Kidney glomerular epithelial cell (primary cell): ENCODE data around the gene PBXIP1.

Experiments used
- DNase-seq: peaks from one replicate; lab custom pipeline; 2025; lab: John Stamatoyannopoulos, UW

The PBXIP1 gene

DNA sequence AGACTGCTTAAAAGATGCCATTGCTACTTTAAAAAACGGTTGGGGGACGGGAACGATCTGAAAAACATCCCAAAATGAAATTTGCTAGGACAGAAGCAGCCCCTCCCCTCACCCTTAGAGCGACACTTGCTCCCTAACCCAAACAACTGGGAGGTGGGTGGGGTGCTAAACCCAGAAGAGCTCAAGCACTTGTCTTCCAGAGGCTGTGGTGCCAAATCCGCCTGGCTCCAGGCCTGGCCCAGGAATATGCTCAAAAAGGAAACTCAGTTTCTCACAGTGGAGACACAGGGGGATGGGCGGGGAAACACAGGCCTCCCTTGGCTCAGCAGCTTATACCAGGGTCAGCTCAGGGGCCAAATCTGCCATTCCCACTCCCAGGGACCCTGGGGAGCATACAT lies 644 bp upstream of the PBXIP1 start:
- DNase-seq = no peak

DNA sequence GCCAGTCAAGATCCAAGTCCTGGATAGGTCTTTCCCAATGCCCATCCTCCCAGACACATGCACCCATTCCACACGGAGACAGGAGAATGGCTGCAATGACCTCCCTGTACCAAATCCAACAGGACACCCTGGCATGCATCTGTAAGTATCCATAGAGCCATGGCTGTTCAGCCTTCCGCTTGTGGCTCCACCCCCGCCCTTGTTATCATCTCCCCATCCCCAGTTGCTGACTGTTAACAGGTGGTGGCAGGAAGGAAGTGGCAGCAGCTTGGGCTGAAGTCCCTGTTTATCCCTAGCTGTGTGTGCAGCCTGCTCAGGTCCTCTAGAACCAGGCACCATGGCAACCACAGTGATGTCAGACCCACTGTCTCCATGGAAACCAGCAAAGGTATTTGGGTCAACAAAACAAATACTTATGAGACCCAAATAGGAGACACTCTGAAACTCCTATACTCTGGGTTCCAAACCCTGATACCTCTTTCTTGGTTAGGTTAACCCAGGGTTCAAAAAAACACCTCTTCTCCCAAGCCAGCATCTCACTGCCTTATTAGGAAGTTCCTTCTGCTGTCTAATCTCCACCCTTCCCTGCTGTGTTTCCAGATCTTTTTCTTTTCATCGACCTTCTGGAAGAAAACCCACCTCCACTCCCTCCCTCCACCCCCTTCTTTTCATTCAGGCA lies 721 bp downstream of the PBXIP1 start:
- peak; percentile 21 for DNase-seq

DNA sequence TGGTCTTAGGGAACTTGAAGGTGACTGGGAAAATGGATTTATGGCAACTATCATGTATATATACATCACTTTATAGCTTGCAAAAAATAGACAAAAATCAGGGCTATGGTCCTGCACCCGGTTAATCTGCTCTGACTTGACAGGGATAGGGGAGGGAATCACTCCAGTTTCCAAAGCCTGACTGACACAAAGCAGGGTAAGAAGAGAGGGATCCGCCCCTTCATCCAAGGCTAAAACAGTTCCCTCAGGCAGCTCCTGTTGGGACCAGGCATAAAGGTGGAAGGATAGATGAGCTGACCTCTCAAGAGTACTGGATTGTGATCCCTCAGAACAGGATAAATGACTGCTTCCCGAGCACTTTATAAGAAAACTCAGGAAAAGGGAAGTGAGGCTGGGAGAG lies 1.4 kb downstream of the PBXIP1 start:
- DNase-seq = no peak

DNA sequence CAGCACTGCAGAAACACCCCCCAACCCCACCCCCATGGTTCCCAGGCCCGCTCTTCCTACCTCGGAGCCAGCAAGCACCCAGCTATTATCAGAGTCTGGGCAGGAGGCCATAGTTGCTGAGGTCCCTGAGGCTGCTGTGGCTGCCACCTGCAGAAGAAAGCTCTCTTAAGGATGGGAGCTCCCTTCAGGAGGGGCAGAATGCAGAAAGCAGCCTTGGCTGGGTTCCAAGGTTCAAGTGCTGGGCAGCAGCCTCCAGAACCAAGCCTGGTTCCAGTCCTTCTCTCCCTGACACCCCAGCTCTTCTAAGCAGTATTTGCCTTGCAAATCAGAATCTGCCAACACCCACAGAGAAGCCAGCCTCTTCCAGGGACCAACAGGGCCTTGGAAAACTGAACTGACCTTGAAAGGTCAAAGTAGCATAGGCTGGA lies 2.3 kb downstream of the PBXIP1 start:
- DNase-seq = no peak

DNA sequence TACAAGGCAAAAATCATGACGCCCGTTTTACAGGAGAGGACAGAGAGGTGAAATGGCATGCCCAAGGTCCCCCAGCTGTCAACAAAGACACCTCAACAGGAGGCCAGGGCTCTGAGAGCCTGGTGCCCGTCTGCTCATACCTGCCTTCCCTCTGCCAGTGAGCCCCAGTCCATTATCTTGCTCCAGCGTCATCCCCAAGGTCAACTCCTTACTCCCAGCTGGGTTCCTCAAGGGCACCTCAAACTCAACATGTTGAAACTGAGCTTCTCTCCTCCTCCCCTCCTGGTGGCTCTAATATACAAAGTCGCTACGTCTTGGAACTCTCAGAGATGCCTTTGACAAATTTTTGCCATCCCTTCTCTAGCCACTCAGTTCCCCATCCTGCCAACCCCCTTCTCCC lies 3.2 kb downstream of the PBXIP1 start:
- DNase-seq = no peak

DNA sequence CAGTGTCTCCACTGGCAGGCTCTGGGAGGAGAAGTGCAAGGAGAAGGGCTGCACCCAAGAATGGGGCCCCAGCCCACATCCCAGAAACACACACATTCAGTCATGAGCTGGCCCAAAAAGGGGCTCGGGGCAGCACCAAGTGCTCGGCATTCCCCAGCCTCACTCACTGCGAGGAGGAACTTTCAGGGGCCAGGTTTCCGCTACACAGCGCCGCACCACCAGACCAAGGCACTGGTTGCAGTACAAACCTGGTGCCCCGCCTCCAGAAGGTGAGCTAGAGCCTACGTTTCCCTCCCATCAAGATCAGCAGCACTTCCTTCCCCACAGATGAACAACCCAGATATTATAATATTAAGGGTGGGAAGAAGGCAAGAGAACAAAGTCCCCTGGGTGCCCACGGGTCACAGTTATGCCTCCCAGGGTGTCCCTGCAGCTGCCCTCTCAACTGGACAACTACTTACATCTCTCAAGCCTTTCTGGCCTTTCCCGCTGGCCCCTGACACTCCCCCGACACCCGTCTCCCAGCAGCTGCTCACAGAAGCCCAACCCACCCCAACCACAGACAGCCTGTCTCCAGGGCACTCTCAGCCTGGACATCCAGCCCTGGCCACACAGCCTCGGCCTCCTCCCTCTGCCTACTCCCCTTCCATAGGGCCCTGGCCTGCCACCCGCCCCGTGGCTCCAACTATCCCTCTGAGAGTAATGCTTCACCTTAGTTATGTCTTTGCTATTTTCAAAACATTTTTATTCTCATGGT lies 3.8 kb downstream of the PBXIP1 start:
- no peak for DNase-seq

DNA sequence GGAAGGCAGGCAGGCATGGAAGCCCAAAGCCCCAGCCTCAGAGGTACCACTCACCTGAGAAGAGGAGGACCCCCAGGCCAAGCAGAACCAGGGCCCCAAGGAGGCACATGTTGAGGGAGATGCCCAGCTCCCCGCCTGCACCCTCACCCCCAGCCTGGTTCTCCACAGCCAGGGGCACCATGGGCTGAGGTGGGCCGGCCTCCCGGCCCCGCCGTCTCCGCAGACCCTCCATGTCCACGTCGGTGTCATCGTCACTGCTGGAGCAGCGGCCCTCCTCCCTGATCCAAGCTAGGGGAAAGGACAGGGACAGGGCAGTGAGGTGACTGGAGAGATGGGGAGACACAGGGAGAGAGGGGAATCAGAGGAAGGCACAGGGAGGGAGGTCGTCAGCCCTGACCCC lies 7.8 kb downstream of the PBXIP1 start:
- no peak for DNase-seq

DNA sequence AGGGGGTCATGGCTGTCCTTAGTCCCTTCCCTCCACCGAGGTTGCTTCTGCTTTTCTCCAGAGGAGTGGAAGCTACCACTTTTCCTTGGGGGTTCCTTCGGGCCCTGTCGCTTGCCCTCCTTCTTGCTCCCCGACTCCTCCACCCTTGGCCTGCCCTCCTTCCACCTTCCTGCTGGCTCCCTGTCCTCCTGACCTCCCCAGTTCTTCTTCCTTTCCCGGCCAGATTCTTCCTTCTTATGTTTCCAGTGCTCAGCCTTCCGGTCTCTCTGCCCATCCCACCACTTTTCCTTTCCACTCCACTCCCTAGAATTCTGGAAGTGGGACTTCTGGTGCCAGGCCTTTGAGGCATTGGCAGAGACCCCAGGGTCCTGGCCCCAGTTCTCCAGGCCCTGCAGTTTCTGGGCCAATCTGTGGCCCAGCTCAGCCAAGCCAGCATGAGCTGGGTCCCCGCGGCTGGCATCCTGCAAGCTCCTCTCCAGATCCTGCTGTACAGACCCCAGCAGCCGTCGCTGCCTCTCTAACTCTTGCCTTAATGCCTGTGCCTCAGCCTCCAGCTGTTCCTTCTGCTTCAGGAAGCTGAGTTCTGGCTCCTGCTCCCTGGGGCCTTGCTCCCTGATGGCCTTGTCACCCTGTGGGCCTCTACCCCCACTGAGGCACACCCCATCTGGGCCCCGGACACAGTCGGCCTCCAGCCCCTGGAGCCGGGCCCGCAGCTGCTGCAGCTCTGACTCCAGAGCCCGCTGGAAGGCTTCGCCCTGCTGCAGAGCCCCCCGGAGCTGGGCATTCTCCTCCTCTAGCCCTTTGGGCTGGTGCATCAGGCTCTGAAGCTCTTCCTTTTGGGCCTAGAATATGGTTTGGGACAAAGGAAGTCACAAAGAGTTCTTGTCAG lies 9.7 kb downstream of the PBXIP1 start:
- DNase-seq = no peak

DNA sequence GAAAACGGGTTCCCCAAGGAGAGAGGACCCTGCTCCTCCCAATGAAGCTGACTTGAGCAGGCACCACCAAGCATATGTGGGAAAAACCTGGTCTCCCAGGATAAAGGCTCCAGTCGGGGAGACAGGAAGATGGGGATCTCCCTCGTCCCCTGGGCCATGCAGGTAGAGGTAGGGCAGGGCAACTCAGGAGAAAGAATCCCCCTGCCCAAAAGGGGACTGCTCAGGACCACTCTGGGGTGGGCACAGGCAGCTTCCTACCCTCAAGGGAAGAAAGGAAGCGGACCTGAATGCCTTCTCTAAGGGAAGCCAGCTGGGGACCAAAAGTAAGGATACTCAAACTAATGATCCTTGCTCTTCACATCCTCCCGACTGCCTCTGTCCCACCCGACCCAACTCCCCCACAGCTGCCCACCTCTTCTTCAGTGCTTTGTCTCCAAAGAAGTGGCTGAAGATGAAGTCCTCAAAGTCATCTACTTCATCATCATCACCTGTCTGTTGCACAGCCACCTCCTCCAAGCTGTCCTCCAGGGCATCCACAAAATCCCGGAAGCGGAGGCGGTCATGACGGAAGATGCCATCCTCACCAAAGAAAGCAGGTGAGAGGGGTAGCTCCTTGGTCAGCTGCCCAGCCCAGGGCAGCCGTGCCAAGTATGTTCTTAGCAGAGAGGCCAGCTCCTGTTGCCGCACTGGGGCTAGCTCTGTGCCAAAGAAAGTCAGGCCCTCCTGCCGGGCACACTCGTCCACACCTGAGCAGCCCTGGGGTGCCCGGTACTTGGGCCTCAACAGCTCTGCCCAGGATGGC lies 10.5 kb downstream of the PBXIP1 start:
- DNase-seq = no peak

DNA sequence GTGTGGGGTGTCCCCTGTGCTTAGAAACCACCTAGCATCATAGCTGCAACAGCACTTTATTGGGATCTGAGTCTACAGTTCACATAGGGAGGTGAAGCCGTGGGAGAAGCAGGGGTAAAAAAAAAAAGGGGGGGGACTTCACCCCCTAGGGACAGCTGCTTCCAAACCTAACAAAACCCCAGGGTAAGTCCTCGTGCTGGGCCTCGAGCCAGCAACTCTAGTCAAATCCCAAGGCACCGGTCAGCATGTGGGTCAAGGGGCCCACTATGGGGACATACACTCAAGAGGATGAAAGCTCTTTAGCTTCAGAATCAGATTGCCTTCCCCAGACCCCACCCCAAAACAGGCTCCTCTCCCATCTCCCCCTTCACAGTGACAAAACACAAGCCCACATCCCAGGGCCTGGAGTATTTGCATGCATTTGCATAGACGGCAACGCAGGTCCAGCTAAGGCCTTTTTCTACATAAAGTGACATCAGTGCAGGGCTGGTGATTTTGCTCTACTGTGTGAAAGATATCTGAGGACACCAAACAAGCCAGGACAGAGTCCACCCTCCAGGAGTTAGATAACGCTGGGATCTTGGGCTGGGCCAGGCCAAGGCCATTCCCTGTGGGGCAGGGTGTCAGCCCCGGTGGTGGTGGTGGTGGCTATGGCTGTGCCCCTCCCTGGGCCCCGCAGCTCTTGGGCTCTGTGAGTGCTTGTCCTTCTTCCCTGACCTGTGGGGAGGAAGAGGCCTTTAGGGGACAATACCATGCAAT lies 11.3 kb downstream of the PBXIP1 start:
- DNase-seq = no peak

DNA sequence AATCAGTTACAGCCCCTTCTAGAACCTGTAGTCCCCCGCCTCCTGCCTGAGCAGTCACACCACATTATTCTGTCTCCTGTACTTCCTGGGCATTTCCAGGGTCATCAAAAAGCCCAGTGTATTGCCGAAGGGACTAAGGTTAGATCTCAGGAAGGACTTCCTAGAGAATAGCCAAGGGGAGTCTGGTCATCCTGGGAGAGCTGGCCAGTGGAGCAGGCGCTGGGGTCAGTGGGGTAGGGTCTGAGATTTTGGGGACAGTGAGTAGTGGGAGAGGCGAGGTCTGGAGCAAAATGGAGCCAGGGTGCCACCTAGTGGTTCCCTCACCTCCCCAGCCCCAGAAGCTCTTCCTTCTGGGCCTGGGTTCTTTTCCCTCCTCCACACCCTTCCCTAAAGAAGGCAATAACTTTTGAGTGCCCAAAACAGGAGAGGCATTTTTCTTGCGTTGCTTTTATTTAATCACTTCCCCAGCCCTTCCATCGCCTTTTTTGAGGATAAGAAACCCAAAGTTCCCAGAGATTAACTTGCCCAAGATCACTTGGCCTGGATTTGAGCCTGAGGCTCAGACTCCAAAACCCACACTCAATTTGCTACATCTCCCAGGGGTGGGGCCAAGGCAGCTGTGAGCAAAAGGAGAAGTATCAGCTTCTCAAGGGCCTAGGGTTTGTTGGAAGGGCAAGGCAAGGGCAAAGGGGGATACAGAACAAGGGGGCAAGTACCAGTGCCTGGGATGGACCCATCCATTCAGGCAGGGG lies 12.1 kb downstream of the PBXIP1 start:
- peak; percentile 17 for DNase-seq

DNA sequence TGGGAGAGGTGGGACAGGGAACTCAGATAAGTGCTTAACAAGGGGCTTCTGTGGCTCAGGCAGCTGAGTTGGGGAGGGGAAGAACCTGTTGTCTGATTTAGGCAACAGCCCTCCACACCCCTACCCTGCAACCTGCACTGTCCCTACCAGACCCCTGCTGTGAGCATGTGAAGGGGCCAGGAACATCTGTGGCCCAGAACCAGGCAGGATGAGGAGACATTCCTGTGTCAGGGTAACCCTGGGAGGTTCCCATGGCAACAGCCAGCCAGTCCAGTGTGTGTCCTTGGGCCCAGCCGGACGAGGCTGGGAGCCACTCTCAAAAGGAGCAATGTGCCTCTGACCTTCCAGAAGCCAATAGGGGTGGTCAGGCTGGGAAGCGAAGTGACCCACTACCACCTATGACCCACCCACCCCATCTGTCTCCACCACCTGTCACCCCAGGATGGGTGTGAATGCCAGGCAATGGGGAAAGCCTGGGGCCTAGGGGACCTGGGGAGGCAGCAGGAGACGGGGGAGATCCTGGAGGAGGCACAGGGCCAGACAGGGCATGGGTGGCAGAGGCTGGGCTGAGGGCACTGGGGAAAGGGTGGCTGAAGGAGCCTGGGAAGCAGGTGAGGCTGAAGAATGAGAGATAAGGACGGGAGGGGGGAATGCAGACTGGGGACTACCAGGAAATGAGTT lies 14.4 kb downstream of the PBXIP1 start:
- DNase-seq = no peak

DNA sequence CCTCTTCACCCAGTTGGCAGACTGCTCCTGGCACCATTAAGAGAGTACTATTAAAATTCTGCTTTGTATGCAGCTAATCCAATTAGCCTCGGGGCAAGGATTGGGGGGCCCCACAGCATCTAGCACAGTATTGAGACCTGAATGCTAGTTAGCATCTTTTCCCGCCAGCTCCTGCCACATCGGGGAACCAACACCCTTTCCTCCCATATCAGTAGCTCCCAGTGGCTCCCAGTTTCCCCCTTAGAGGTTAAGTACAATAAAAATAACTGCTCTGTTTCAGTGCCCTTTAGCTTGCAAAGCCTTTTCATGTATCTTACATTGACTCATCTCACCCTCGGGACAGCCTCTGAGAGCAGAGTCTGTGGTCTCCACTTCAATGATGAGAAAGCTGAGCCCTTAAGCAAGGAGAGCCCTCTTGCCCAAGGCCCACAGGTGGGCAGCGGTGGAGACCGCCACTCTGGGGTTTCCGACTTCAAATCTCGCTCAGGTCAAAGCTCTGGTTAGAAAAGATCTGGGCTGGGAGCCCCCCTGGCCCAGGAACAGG lies 15.2 kb downstream of the PBXIP1 start:
- DNase-seq = no peak

DNA sequence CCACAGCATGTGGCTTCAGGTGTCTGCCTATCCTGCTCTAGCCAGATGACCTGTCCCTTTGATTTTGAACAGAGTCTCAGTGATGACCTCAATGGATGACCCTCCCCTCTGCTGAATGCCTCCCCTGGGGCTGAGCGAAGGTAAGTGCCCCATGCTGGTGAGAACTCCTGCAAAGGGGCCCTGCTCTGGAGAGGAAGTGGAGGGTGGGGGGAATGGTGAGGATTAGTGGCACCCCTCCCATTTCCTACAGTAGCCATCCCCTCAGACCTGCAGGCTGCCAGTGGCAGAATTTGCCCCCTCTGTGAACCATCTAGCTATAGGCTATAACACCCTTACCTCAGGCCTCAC lies 15.7 kb downstream of the PBXIP1 start:
- no peak for DNase-seq

DNA sequence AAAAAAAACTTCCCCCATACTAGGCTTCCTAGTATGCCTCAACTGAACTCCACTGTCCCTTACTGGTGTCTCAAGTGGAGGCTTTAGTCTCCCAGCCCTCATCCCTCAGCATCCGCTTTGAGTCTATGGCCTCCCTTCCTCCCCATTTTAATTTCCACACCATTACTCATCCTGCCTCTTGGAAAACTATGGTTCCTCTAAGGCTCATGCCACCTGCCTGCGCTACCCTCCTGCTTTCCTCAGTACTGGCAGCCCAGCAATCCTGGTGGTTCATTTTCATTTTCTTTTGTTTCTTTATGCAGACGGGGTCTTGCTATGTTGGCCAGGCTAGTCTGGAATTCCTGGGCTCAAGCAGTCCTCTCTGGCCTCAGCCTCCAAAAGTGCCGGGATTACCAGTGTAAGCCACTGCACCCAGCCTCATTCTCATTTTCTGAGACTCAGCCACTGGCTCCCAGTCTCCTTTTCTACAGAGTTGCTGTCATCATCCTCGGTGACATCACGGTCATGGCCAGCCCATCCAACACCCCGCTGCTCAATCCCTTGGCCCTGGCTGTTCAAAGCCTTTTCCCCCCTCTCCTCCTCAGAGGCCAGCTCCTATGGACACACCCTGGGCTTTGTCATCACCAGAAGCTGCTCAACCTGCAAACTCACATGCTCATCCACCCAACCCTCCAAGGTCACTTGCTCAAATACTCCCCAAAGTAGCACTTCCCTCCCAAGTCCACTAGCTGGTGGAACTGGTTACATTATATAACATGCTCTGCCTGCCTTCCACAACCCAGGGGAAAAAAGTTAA lies 17.1 kb downstream of the PBXIP1 start:
- no peak for DNase-seq

DNA sequence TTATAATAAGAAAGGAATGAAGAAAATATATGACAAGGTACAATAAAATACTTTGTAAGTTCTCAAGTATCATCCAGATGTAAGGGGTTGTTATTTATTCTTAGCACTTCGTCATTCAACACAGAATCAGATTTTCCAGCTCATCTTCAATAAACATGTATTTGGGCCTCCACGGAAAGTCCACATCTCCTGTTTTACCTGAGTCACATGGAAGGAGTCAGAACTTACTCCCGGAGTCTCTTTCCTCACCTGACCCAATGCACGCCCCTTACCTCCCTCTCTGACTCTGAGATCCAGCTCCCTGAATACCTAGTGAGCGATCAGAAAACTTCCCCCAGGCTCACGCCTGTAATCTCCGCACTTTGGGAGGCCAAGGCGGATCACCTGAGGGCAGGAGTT lies 17.9 kb downstream of the PBXIP1 start:
- DNase-seq = no peak

DNA sequence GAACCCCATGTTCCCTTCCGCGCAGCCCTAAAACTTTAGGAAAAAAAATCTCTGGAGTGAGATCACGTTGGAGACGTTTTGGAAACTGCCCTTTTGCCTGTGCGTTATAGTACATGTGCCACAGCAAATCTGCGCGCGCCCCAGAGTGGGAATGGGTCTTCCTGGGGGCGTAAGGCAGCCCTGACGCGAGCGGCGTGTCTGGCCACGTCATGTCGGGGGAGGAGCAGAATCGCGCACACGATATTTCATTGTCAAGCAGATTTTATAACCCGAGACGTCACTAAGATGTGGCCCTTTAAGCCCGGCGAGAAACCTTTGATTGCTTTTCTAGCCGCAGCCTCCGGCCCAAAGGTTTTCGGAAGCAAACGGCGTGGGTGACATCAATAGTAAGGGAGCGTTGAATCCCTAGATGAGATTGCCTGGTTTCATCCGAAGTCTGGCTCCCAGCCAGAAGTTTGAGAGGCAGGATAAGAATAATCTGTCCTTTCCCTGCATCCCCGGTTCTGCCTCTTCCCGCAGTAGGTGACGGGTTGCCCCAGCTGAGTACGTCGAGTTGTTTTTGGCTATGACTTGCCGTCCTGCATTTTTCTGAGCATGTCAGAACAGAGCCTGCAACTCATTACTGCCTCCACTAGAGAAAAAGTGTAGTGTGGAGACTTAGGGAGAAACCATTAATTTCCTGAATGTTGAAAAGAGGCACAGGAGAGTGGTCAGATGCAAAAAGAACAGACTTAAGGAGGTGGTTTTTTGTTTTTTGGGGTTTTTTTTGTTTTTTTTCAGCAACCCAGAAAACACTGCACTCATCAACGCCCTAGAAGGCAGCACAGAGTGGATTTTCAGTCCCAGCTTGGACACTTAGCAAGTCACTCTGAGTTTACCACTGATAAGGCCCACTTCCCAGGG lies 18.6 kb downstream of the PBXIP1 start:
- DNase-seq = peak; percentile 96
